Measurements from ENCODE around the gene HSD17B13.

GRCh38 chr4:87330761-87331160 is 8.1 kb upstream of the HSD17B13 start:
- TF ChIP-seq CTCF (IDR thresholded peaks at IDR 0.05) (no peak), POLR2AphosphoS5 (IDR thresholded peaks at IDR 0.05) (no peak), EP300 (IDR thresholded peaks at IDR 0.05) (no peak)

All from suprapubic skin (tissue), 4 donors.